Measurements from ENCODE around the gene ZDHHC18. TPM values are rescaled to one million over a fixed set of nuclear protein-coding genes. Genes with fewer than 3 reads are reported as not detected.

Gene ZDHHC18
- total RNA-seq, 1 experiment from 2014 or later = 33.1 TPM

DNA sequence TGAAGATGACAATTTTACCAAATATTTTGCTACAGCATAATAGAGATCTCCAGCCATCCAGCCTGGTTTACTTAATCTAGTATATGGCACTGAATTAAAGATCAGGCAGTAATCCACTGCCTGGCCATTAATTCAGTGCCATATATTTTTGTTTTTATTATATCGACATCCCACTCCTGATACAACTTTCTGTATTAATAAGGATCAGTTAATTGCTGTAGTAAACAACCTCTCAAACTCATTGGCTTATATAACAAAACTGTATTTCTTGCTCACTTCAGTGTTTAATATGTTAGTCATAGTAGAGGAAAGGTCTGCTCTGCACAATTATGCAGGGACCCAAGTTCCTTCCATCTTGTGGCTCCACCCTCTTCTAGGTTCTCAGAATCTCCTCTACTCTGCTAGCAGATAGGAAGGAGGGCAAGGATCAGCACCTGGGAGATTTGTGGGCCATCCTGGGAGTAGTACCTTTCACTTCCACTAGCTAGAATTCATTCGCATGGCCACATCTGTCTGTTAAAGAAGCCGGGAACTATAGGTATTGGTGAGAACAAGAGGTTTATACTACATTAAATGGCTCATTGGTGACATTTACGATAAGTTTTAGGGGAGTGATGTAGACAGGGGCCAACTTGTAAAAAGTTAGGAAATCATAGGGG, 3.6 kb upstream of the ZDHHC18 start:
- Histone ChIP-seq H3K9ac (ENCODE audit: extremely low read depth, insufficient read length, low read length) (no peak overlapping the region), H3T11ph (ENCODE audit: low read length) (no peak overlapping the region), H2BK5ac (ENCODE audit: insufficient read length, low read length) (no peak overlapping the region), H3K79me1 (ENCODE audit: insufficient read depth, low read depth, low read length, poor library complexity, severe bottlenecking) (no peaks in the 10 kb centered on the region), H2AFZ (ENCODE audit: low read length) (no peak overlapping the region), H2BK12ac (ENCODE audit: insufficient read length, low read depth, low read length) (no peak overlapping the region), H2AK5ac (ENCODE audit: insufficient read length, low read length) (no peak overlapping the region), H3K27ac (ENCODE audit: insufficient read length, low read depth, low read length) (no peak overlapping the region), H4K20me1 (ENCODE audit: control insufficient read depth, insufficient read depth, insufficient read length) (no peaks in the 10 kb centered on the region), H2BK15ac (ENCODE audit: low read depth, low read length) (no peak overlapping the region), H3K4me1 (ENCODE audit: insufficient read depth, low read length) (no peaks in the 10 kb centered on the region), H3K4me2 (ENCODE audit: insufficient read depth, insufficient read length, low read length) (no peak overlapping the region), H3K56ac (ENCODE audit: insufficient read length, low read depth, low read length) (no peak overlapping the region), H3K14ac (ENCODE audit: insufficient read depth, low read length) (no peak overlapping the region), H2BK20ac (ENCODE audit: low read depth, low read length, poor library complexity, severe bottlenecking) (no peak overlapping the region), H3K23ac (ENCODE audit: insufficient read length, low read depth, low read length) (no peak overlapping the region), H3K18ac (ENCODE audit: insufficient read length, low read depth, low read length) (no peak overlapping the region), H3K27me3 (ENCODE audit: insufficient read depth, low read length) (no peaks in the 10 kb centered on the region), H4K5ac (ENCODE audit: insufficient read length, low read depth, low read length) (no peak overlapping the region), H3K23me2 (ENCODE audit: insufficient read length, low read depth, low read length, poor library complexity, severe bottlenecking) (peaks cover 7% of the 10 kb centered on the region), H4K8ac (replicated peaks; ENCODE audit: insufficient read length, low read depth, low read length) (no peak overlapping the region), H2BK120ac (ENCODE audit: low read depth, low read length, poor library complexity, severe bottlenecking) (no peak overlapping the region), H3K9me3 (ENCODE audit: control insufficient read depth, low read depth, low read length) (no peaks in the 10 kb centered on the region), H3K79me2 (ENCODE audit: insufficient read depth, low read length) (no peaks in the 10 kb centered on the region), H4K91ac (ENCODE audit: insufficient read length, low read depth, low read length) (no peak overlapping the region), H3K4ac (ENCODE audit: low read depth, low read length) (no peak overlapping the region)
- Mint-ChIP-seq H3K9me3 (peaks cover 4 to 9% of the 10 kb centered on the region in 2 experiments; a peak in 4 of 5 replicates), H3K27me3 (ENCODE audit: low read depth) (peaks cover 6% of the 10 kb centered on the region), H3K27ac (no peak overlapping the region), H3K4me1 (peaks cover 16 to 21% of the 10 kb centered on the region in 2 experiments), H3K36me3 (ENCODE audit: insufficient read depth in 1 of 3, low read depth in 3 of 3) (peaks cover 0 to 6% (median 3%) of the 10 kb centered on the region in 3 experiments; a peak in 5 of 7 replicates), H3K4me3 (no peak overlapping the region)
- no peak for DNase-seq
- TF ChIP-seq, protein P1, sequence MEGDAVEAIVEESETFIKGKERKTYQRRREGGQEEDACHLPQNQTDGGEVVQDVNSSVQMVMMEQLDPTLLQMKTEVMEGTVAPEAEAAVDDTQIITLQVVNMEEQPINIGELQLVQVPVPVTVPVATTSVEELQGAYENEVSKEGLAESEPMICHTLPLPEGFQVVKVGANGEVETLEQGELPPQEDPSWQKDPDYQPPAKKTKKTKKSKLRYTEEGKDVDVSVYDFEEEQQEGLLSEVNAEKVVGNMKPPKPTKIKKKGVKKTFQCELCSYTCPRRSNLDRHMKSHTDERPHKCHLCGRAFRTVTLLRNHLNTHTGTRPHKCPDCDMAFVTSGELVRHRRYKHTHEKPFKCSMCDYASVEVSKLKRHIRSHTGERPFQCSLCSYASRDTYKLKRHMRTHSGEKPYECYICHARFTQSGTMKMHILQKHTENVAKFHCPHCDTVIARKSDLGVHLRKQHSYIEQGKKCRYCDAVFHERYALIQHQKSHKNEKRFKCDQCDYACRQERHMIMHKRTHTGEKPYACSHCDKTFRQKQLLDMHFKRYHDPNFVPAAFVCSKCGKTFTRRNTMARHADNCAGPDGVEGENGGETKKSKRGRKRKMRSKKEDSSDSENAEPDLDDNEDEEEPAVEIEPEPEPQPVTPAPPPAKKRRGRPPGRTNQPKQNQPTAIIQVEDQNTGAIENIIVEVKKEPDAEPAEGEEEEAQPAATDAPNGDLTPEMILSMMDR (conservative IDR thresholded peaks at IDR 0.05) = no peak; the same call in 2 of the 3 replicates
- WGBS (ENCODE audit: extremely low coverage, insufficient read length, low lambda C conversion rate) = no CpG with 5 or more reads among the region's 4 CpGs
